K562 (cell line): Measurements from ENCODE around the gene TRAP1. TPM values are rescaled to one million over a fixed set of nuclear protein-coding genes. Genes with fewer than 3 reads are reported as not detected.

Experiments used
- ATAC-seq: fragments of 200-7000 bp; cut with Tn5 transposase; 3 replicates; pipeline ENCODE4 v1.9.1; 2020; ENCODE audit warnings: moderate library complexity
- BruUV-seq: library from RNA; stranded (reverse); fragments of 400-500 nt; replicated peaks from 2 replicates; lab custom pipeline; 2021; lab: Mats Ljungman, UMichigan
- CTCF ChIA-PET: fragments of 300-600 bp; formaldehyde crosslinking; extraction: SDS; loops from one replicate; lab custom pipeline; 2021; ENCODE audit warnings: low intra/inter-chr PET ratio; lab: Yijun Ruan, JAX
- POLR2A ChIA-PET: fragments of 300-600, 350-650 bp; sonication (Branson Sonifier 250); formaldehyde crosslinking; extraction: SDS; loops from one replicate; lab custom pipeline; 2021; ENCODE audit warnings: antibody characterized with exemption, inconsistent platforms; lab: Yijun Ruan, JAX
- DNase-seq, 4 experiments: peaks; one replicate each; pipeline versions ENCODE4 v3.0.0 to v3.0.0-alpha.2; 2011 to 2018; ENCODE audit warnings: low spot score in 3 of 4, mixed read lengths in 3 of 4; ENCODE audit errors: extremely low read depth in 1 of 4
- FAIRE-seq: peaks from 2 replicates; lab custom pipeline; 2011; peaks lifted over from hg19 to GRCh38; lab: Jason Lieb, UNC
- H2AFZ ChIP-seq: 2 replicates; pipeline ENCODE4 v1.6.0; 2011; ENCODE audit warnings: low read depth, low read length, control low read depth, inconsistent platforms
- H3K27ac ChIP-seq: fragments of 200-600 bp; 3 replicates; pipeline ENCODE4 v1.8.0; 2011; ENCODE audit warnings: low read depth, mild to moderate bottlenecking, control low read depth, inconsistent platforms, low read length, moderate library complexity, mixed read lengths; ENCODE audit errors: extremely low read depth
- H3K27me3 ChIP-seq, 2 experiments: fragments of 300-600 bp in 1 of 2; 2 replicates in 1 of 2; 3 replicates in 1 of 2; pipeline versions ENCODE4 v1.6.0 to v1.8.0; 2011; ENCODE audit warnings: inconsistent platforms in 2 of 2, low read length in 2 of 2, mild to moderate bottlenecking in 1 of 2, mixed read lengths in 1 of 2, moderate library complexity in 1 of 2; ENCODE audit not compliant: control insufficient read depth in 2 of 2, insufficient read depth in 2 of 2
- H3K36me3 ChIP-seq: fragments of 300-600 bp; 3 replicates; pipeline ENCODE4 v1.8.0; 2011; ENCODE audit warnings: mild to moderate bottlenecking, low read length, inconsistent platforms; ENCODE audit not compliant: control insufficient read depth, insufficient read depth
- H3K4me1 ChIP-seq, 2 experiments: fragments of 200-600 bp in 1 of 2; replicated peaks in 1 of 2; 2 replicates in 1 of 2; 3 replicates in 1 of 2; pipeline versions ENCODE4 v1.5.1 to v1.8.0; 2011; ENCODE audit warnings: inconsistent platforms in 2 of 2, low read length in 2 of 2, mild to moderate bottlenecking in 1 of 2, mixed read lengths in 1 of 2, moderate library complexity in 1 of 2; ENCODE audit not compliant: control insufficient read depth in 2 of 2, insufficient read depth in 2 of 2
- H3K4me2 ChIP-seq: 2 replicates; pipeline ENCODE4 v1.6.1; 2011; ENCODE audit warnings: low read length, control low read depth, inconsistent platforms, mixed read lengths; ENCODE audit not compliant: insufficient read depth
- H3K4me3 ChIP-seq: fragments of 200-600 bp; sonication (generic), shearing (Covaris generic); 2 replicates; pipeline ENCODE4 v1.5.1; 2016; ENCODE audit warnings: control low read depth, inconsistent platforms
- H3K79me2 ChIP-seq: fragments of 200-600 bp; 3 replicates; pipeline ENCODE4 v1.8.0; 2011; ENCODE audit warnings: low read length, inconsistent platforms; ENCODE audit not compliant: control insufficient read depth, insufficient read depth
- H3K9ac ChIP-seq, 2 experiments: 2 replicates each; pipeline versions ENCODE4 v1.6.0 to v1.6.1; 2011; ENCODE audit warnings: low read depth in 2 of 2, low read length in 2 of 2, control low read depth in 1 of 2, inconsistent platforms in 1 of 2, mild to moderate bottlenecking in 1 of 2, mixed read lengths in 1 of 2; ENCODE audit not compliant: insufficient read depth in 1 of 2
- H3K9me1 ChIP-seq: one replicate; pipeline ENCODE4 v1.6.0; 2011; ENCODE audit warnings: inconsistent platforms, mild to moderate bottlenecking, low read length, moderate library complexity; ENCODE audit not compliant: control insufficient read depth, insufficient read depth
- H3K9me3 ChIP-seq: replicated peaks from 2 replicates; pipeline ENCODE4 v1.5.1; 2011; ENCODE audit warnings: low read depth, low read length, inconsistent platforms; ENCODE audit not compliant: control insufficient read depth, insufficient read depth
- H4K20me1 ChIP-seq: replicated peaks from 2 replicates; pipeline ENCODE4 v1.6.1; 2011; ENCODE audit warnings: low read length, inconsistent platforms, mixed read lengths; ENCODE audit not compliant: control insufficient read depth, insufficient read depth
- BDP1 ChIP-seq: IDR thresholded peaks from 3 replicates; pipeline ENCODE4 v1.6.1; 2011; ENCODE audit not compliant: insufficient read length, insufficient read depth
- CAMTA2 ChIP-seq: fragments of 250-450 bp; sonication (Bioruptor Pico); conservative IDR thresholded peaks from 2 replicates; pipeline ENCODE4 v1.5.1; 2022
- CREM ChIP-seq: IDR thresholded peaks from 2 replicates; pipeline ENCODE4 v1.6.1; 2014; ENCODE audit warnings: antibody characterized with exemption, low read depth
- DDX20 ChIP-seq: fragments of 450-650 bp; IDR thresholded peaks from 2 replicates; pipeline ENCODE4 v1.6.1; 2016; ENCODE audit warnings: missing genetic modification characterization, low read depth, mild to moderate bottlenecking, missing compliant biosample characterization, moderate library complexity
- HSF4 ChIP-seq: fragments of 250-450 bp; sonication (Bioruptor Pico); IDR thresholded peaks from 2 replicates; pipeline ENCODE4 v2.1.2; 2022; ENCODE audit warnings: mild to moderate bottlenecking, moderate library complexity, borderline replicate concordance
- POLR2B ChIP-seq: fragments of 450-650 bp; IDR thresholded peaks from 2 replicates; pipeline ENCODE4 v1.6.1; 2018; ENCODE audit warnings: low read depth; ENCODE audit not compliant: partially characterized antibody
- RBM34 ChIP-seq: fragments of 200-400 bp; formaldehyde crosslinking; IDR thresholded peaks from 2 replicates; pipeline ENCODE4 v1.6.1; 2018; ENCODE audit warnings: low read length, borderline replicate concordance; ENCODE audit not compliant: insufficient read depth
- RFX1 ChIP-seq: fragments of 450-650 bp; IDR thresholded peaks from 2 replicates; pipeline ENCODE4 v1.6.1; 2016; ENCODE audit warnings: mild to moderate bottlenecking, moderate library complexity
- RNF2 ChIP-seq: sonication (generic); IDR thresholded peaks from 2 replicates; pipeline ENCODE4 v1.6.1; 2016
- SOX6 ChIP-seq: fragments of 450-650 bp; IDR thresholded peaks from 2 replicates; pipeline ENCODE4 v1.6.1; 2014; ENCODE audit warnings: mild to moderate bottlenecking
- SRSF1 ChIP-seq: fragments of 200-400 bp; formaldehyde crosslinking; IDR thresholded peaks from 2 replicates; pipeline ENCODE4 v1.6.1; 2017; ENCODE audit warnings: mild to moderate bottlenecking, low read depth, low read length, moderate library complexity
- STAT5A ChIP-seq: IDR thresholded peaks from 2 replicates; pipeline ENCODE4 v1.6.1; 2012; ENCODE audit warnings: low read length, inconsistent platforms, borderline replicate concordance
- ZC3H8 ChIP-seq: fragments of 450-650 bp; IDR thresholded peaks from 2 replicates; pipeline ENCODE4 v1.6.1; 2017
- ZNF121 ChIP-seq: sonication (generic); formaldehyde crosslinking; conservative IDR thresholded peaks from 2 replicates; pipeline ENCODE4 v1.8.0; 2022; ENCODE audit warnings: missing genetic modification reagents
- ZNF23 ChIP-seq: fragments of 250-450 bp; sonication (Bioruptor Pico); IDR thresholded peaks from 2 replicates; pipeline ENCODE4 v1.4.0; 2020; ENCODE audit warnings: mild to moderate bottlenecking
- ZNF561 ChIP-seq: fragments of 450-650 bp; formaldehyde crosslinking; conservative IDR thresholded peaks from 2 replicates; pipeline ENCODE4 v1.4.0; 2020; ENCODE audit warnings: mild to moderate bottlenecking, moderate library complexity
- ZNF668 ChIP-seq: fragments of 250-450 bp; sonication (Bioruptor Pico); IDR thresholded peaks from 2 replicates; pipeline ENCODE4 v1.8.0; 2022; ENCODE audit warnings: mild to moderate bottlenecking, inconsistent platforms
- ZNF696 ChIP-seq: fragments of 250-450 bp; sonication (Bioruptor Pico); conservative IDR thresholded peaks from 2 replicates; pipeline ENCODE4 v1.4.0; 2020; ENCODE audit warnings: mild to moderate bottlenecking, moderate library complexity
- WGBS: fragments of 100-300 bp; shearing (Covaris generic); methylation state at CpG from one replicate; pipeline ENCODE4 v1.1.6; 2016; ENCODE audit warnings: low coverage, mixed read lengths; ENCODE audit not compliant: insufficient coverage; ENCODE audit errors: missing lambda C conversion rate; 5-methylcytosine and 5-hydroxymethylcytosine counted together
- in situ Hi-C: fragments of 300-500 bp; cut with MboI; formaldehyde crosslinking; loops from 4 replicates; pipeline ENCODE4 v1.15.0; 2018; ENCODE audit warnings: inconsistent platforms, mixed read lengths
- intact Hi-C: fragments of 100-400 bp; cut with micrococcal nuclease; formaldehyde crosslinking; loops from 2 replicates; pipeline ENCODE4 v1.14.2; 2022
- polyA plus RNA-seq, 8 experiments: library from polyadenylated mRNA; depleted of rRNA in 4 of 8; stranded (reverse) in 5 of 8; unstranded in 3 of 8; fragments of >200 nt; fragmentation: Nextera tagmentation in 2 of 8; fragmentation: Illumina TruSeq in 1 of 8; extraction: Ambion mirVana in 2 of 8; extraction: Trizol in 1 of 8; gene quantifications; 2 replicates each; pipeline versions ENCODE4 v1.2.1 to v1.2.3, GENCODE V29; 2011 to 2014; ENCODE audit warnings: inconsistent platforms in 1 of 8, missing spikeins in 1 of 8
- total RNA-seq, 7 experiments: library from RNA; depleted of rRNA in 6 of 7; stranded (reverse); fragments of >200 nt in 6 of 7; fragmentation: Illumina TruSeq in 2 of 7; extraction: Trizol in 2 of 7; gene quantifications; 2 replicates each; pipeline versions ENCODE4 v1.2.1 to v1.2.3, GENCODE V29; 2011 to 2021; ENCODE audit warnings: low replicate concordance in 1 of 7
- TF ChIP-seq, protein P1 (sequence below): fragments of 450-650 bp; IDR thresholded peaks from 2 replicates; pipeline ENCODE4 v1.6.1; 2016; ENCODE audit warnings: antibody characterized with exemption
- TF ChIP-seq, protein P2 (sequence below): IDR thresholded peaks from 3 replicates; pipeline ENCODE4 v1.6.1; 2011; ENCODE audit warnings: borderline replicate concordance, mild to moderate bottlenecking; ENCODE audit not compliant: insufficient read length, insufficient read depth
- TF ChIP-seq, protein P3 (sequence below): fragments of 450-650 bp; formaldehyde crosslinking; IDR thresholded peaks from 2 replicates; pipeline ENCODE4 v1.4.0; 2022; ENCODE audit warnings: mild to moderate bottlenecking, moderate library complexity

The TRAP1 gene
- total and polyA plus RNA-seq, 9 of the 15 experiments (the other 6 are each of a cell fraction or from before 2014, with no cell fraction given) = 19.1 to 436 (median 301) TPM

DNA sequence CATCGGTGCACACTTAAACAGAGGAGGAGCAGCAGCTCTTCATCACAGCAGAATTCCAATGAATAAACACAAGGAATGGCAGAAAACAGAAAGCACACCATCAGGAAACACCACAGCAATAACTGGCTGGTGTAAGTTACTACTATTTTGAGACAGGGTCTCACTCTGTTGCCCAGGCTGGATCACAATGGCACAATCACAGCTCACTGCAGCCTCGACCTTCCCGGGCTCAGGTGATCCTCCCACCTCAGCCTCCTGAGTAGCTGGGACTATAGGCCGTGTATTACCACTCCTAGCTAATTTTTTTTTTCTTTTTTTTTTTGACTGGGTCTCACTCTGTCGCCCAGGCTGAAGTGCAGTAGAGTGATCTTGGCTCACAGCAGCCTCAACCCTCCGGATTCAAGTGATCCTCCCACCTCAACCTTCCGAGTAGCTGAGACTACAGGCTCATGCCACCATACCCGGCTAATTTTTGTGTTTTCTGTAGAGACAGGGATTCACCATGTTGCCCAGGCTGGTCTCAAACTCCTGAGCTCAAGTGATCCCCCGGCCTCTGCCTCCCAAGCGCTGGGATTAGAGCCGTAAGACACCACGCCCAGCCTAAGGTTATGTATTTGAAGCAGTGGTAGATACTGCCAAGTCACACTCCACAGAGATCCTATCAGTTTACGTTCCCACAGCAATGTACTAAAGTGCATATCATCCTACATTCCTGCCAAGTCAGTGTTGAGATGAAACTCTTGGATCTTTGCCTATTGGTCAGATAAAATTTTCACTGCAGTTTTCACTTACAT lies 20.7 kb downstream of the TRAP1 start:
- CTCF ChIA-PET = no interaction called here
- no TSS peak for BruUV-seq
- TF ChIP-seq DDX20 (tag) (no peak), POLR2B (peak; percentile 26), ZNF668 (CRISPR knock-in tag) (no peak), RBM34 (no peak), ZNF561 (CRISPR knock-in tag) (no peak), CAMTA2 (CRISPR knock-in tag) (no peak), BDP1 (no peak), HSF4 (CRISPR knock-in tag) (no peak), ZNF121 (peak; percentile 78), RFX1 (peak; percentile 77), ZNF696 (no peak), ZC3H8 (no peak), SOX6 (peak; percentile 12; the same call in 1 of the 2 replicates), SRSF1 (no peak), RNF2 (peak; percentile 30; the same call in 1 of the 2 replicates), STAT5A (no peak), CREM (peak; percentile 52; the same call in 1 of the 2 replicates), ZNF23 (CRISPR knock-in tag) (no peak)
- TF ChIP-seq, protein P1, sequence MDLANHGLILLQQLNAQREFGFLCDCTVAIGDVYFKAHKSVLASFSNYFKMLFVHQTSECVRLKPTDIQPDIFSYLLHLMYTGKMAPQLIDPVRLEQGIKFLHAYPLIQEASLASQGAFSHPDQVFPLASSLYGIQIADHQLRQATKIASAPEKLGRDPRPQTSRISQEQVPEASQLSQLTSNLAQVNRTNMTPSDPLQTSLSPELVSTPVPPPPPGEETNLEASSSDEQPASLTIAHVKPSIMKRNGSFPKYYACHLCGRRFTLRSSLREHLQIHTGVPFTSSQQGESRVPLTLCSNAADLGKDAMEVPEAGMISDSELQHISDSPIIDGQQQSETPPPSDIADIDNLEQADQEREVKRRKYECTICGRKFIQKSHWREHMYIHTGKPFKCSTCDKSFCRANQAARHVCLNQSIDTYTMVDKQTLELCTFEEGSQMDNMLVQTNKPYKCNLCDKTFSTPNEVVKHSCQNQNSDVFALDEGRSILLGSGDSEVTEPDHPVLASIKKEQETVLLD = 0 out of 2 replicates have a peak, but pooled peaks have one; percentile 13
- TF ChIP-seq, protein P2, sequence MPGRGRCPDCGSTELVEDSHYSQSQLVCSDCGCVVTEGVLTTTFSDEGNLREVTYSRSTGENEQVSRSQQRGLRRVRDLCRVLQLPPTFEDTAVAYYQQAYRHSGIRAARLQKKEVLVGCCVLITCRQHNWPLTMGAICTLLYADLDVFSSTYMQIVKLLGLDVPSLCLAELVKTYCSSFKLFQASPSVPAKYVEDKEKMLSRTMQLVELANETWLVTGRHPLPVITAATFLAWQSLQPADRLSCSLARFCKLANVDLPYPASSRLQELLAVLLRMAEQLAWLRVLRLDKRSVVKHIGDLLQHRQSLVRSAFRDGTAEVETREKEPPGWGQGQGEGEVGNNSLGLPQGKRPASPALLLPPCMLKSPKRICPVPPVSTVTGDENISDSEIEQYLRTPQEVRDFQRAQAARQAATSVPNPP = no peak
- TF ChIP-seq, protein P3, sequence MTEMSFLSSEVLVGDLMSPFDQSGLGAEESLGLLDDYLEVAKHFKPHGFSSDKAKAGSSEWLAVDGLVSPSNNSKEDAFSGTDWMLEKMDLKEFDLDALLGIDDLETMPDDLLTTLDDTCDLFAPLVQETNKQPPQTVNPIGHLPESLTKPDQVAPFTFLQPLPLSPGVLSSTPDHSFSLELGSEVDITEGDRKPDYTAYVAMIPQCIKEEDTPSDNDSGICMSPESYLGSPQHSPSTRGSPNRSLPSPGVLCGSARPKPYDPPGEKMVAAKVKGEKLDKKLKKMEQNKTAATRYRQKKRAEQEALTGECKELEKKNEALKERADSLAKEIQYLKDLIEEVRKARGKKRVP (CRISPR knock-in tag) = no peak

More for the DNA sequence above, 20.7 kb downstream of the TRAP1 start:
- Histone ChIP-seq H3K9me3 (no peaks in the 10 kb centered on the region), H3K9me1 (no peaks in the 10 kb centered on the region), H3K79me2 (peaks cover 84% of the 10 kb centered on the region), H3K27me3 (no peaks in the 10 kb centered on the region), H3K36me3 (peaks cover 64% of the 10 kb centered on the region; the same call in 2 of the 3 replicates), H3K4me3 (no peak overlapping the region), H2AFZ (no peak overlapping the region), H3K9ac (peak overlapping the region in 1 of 2 experiments; percentile 14; a peak in 1 of 4 replicates), H3K27ac (peak overlapping the region; percentile 70), H3K4me2 (peak overlapping the region; percentile 54; the same call in 1 of the 2 replicates), H3K4me1 (peaks cover 12 to 25% of the 10 kb centered on the region in 2 experiments; a peak in 4 of 5 replicates), H4K20me1 (peaks cover 24% of the 10 kb centered on the region)
- 31% methylated on average over 13 of the region's 13 CpGs for WGBS
- FAIRE-seq = peak; percentile 97
- DNase-seq = peak; percentile 59 to 86 (median 68)
- intact Hi-C loops (no loop called here), in situ Hi-C loops (no loop called here)
- ATAC-seq = peak; percentile 97
- POLR2A ChIA-PET = interaction anchor here (0.7 to 1.9 kb wide), 4 partner anchors 10 to 182 kb away, joined by 3 to 6 read pairs (median 5); partner anchors contain the start of gene TRAP1
